ENCODE results near the gene AGBL4.

The AGBL4 gene

GRCh38 chr1:48673332-48674105, 1350.2 kb downstream of the AGBL4 start:
- no peak for DNase-seq

GRCh38 chr1:48671578-48671977, 1352.2 kb downstream of the AGBL4 start:
- no peak for DNase-seq

- DNase-seq = no peak
Measured at GRCh38 chr1:48670234-48671020, 1353.3 kb downstream of the AGBL4 start.

GRCh38 chr1:48668339-48668738, 1355.4 kb downstream of the AGBL4 start:
- no peak for DNase-seq

GRCh38 chr1:48667782-48668181, 1356.0 kb downstream of the AGBL4 start:
- no peak for DNase-seq

- DNase-seq = no peak
Measured at GRCh38 chr1:48665708-48666407, 1357.9 kb downstream of the AGBL4 start.

GRCh38 chr1:48661726-48662463, 1361.9 kb downstream of the AGBL4 start:
- no peak for DNase-seq

- DNase-seq = no peak
Measured at GRCh38 chr1:48659801-48660200, 1364.0 kb downstream of the AGBL4 start.

- no peak for DNase-seq
Measured at GRCh38 chr1:48657413-48657812, 1366.3 kb downstream of the AGBL4 start.

GRCh38 chr1:48654606-48655210, 1369.0 kb downstream of the AGBL4 start:
- DNase-seq = no peak

- no peak for DNase-seq
Measured at GRCh38 chr1:48652334-48652733, 1371.4 kb downstream of the AGBL4 start.

- DNase-seq = no peak
Measured at GRCh38 chr1:48649880-48650279, 1373.9 kb downstream of the AGBL4 start.

- no peak for DNase-seq
Measured at GRCh38 chr1:48645883-48646282, 1377.9 kb downstream of the AGBL4 start.

- DNase-seq = no peak
Measured at GRCh38 chr1:48644905-48645605, 1378.7 kb downstream of the AGBL4 start.

- no peak for DNase-seq
Measured at GRCh38 chr1:48644190-48644900, 1379.4 kb downstream of the AGBL4 start.

GRCh38 chr1:48643193-48643592, 1380.6 kb downstream of the AGBL4 start:
- no peak for DNase-seq

GRCh38 chr1:48640836-48641492, 1382.8 kb downstream of the AGBL4 start:
- DNase-seq = no peak

- no peak for DNase-seq
Measured at GRCh38 chr1:48629867-48630266, 1393.9 kb downstream of the AGBL4 start.

- DNase-seq = no peak
Measured at GRCh38 chr1:48627486-48627885, 1396.3 kb downstream of the AGBL4 start.

GRCh38 chr1:48619539-48619938, 1404.2 kb downstream of the AGBL4 start:
- no peak for DNase-seq

GRCh38 chr1:48617252-48617651, 1406.5 kb downstream of the AGBL4 start:
- DNase-seq = no peak
